Spinal cord (tissue), 10 donors: Measurements from ENCODE around the gene CCPG1. TPM values are rescaled to one million over a fixed set of nuclear protein-coding genes. Genes with fewer than 3 reads are reported as not detected.

Experiments used
- DNase-seq, 6 donors: peaks; one replicate each; pipeline versions ENCODE4 v3.0.0 to v3.0.0-alpha.2; 2013 to 2015; ENCODE audit warnings: low spot score in 6 of 6, low read depth in 4 of 6
- H3K27ac ChIP-seq: one replicate; pipeline ENCODE4 v1.5.1; 2013; ENCODE audit warnings: low read depth, low read length, control low read depth
- H3K27me3 ChIP-seq: one replicate; pipeline ENCODE4 v1.6.1; 2013; ENCODE audit warnings: low read length; ENCODE audit not compliant: control insufficient read depth, insufficient read depth
- H3K36me3 ChIP-seq: one replicate; pipeline ENCODE4 v1.6.1; 2013; ENCODE audit warnings: low read length; ENCODE audit not compliant: control insufficient read depth, insufficient read depth
- H3K4me1 ChIP-seq: one replicate; pipeline ENCODE4 v1.6.1; 2013; ENCODE audit warnings: low read length; ENCODE audit not compliant: control insufficient read depth, insufficient read depth
- H3K4me3 ChIP-seq: one replicate; pipeline ENCODE4 v1.5.1; 2013; ENCODE audit warnings: low read depth, low read length, control low read depth
- H3K9me3 ChIP-seq: one replicate; pipeline ENCODE4 v1.6.1; 2013; ENCODE audit warnings: low read length; ENCODE audit not compliant: control insufficient read depth, insufficient read depth
- WGBS: methylation state at CpG from one replicate; pipeline ENCODE4 v1.1.5; 2013; ENCODE audit warnings: missing lambda C conversion rate; ENCODE audit not compliant: insufficient coverage; 5-methylcytosine and 5-hydroxymethylcytosine counted together
- polyA plus RNA-seq, 2 donors: library from polyadenylated mRNA; unstranded; fragments of 120-200 nt; gene quantifications; one replicate each; pipeline ENCODE4 v1.2.1, GENCODE V29; 2013; ENCODE audit not compliant: insufficient read length in 2 of 2
- total RNA-seq, 2 donors: library from RNA; depleted of rRNA in 1 of 2; stranded (reverse); fragments of 120-200 nt in 1 of 2; fragments of >200 nt in 1 of 2; gene quantifications; one replicate each; pipeline versions ENCODE4 v1.2.3 to v1.2.4, GENCODE V29; 2013 to 2014
- donor health status: healthy.

CCPG1 gene
- total and polyA plus RNA-seq, 4 donors: 39.7 to 67.4 (median 54.5) TPM

GRCh38 chr15:55334371-55334770, 73.8 kb downstream of the CCPG1 start:
- H3K36me3 ChIP-seq: peaks cover 19% of the 10 kb centered on the region
- no peak overlapping the region for H3K4me3 ChIP-seq
- H3K9me3 ChIP-seq: no peaks in the 10 kb centered on the region
- DNase-seq: no peak
- H3K4me1 ChIP-seq: no peaks in the 10 kb centered on the region
- no CpG with 5 or more reads among the region's 5 CpGs for WGBS
- no peaks in the 10 kb centered on the region for H3K27me3 ChIP-seq
- no peak overlapping the region for H3K27ac ChIP-seq

GRCh38 chr15:55327387-55327786, 80.8 kb downstream of the CCPG1 start:
- no peaks in the 10 kb centered on the region for H3K4me1 ChIP-seq
- no peak for DNase-seq
- H3K27ac ChIP-seq: no peak overlapping the region
- peaks cover 15% of the 10 kb centered on the region for H3K36me3 ChIP-seq
- no peaks in the 10 kb centered on the region for H3K27me3 ChIP-seq
- WGBS: no CpG with 5 or more reads among the region's 1 CpG
- H3K9me3 ChIP-seq: no peaks in the 10 kb centered on the region
- no peak overlapping the region for H3K4me3 ChIP-seq

- no peak overlapping the region for H3K27ac ChIP-seq
- H3K27me3 ChIP-seq: no peaks in the 10 kb centered on the region
- H3K36me3 ChIP-seq: peaks cover 7% of the 10 kb centered on the region
- peaks cover 8% of the 10 kb centered on the region for H3K4me1 ChIP-seq
- 39% methylated on average over 2 of the region's 5 CpGs for WGBS
- no peak for DNase-seq
- no peaks in the 10 kb centered on the region for H3K9me3 ChIP-seq
- H3K4me3 ChIP-seq: no peak overlapping the region
Measured at GRCh38 chr15:55322467-55322866, 85.7 kb downstream of the CCPG1 start.

- no CpG with 5 or more reads among the region's 1 CpG for WGBS
- Histone ChIP-seq H3K4me3 (no peak overlapping the region), H3K27ac (no peak overlapping the region), H3K27me3 (no peaks in the 10 kb centered on the region), H3K4me1 (peaks cover 8% of the 10 kb centered on the region), H3K36me3 (peaks cover 4% of the 10 kb centered on the region), H3K9me3 (no peaks in the 10 kb centered on the region)
- no peak for DNase-seq
Measured at GRCh38 chr15:55320963-55321362, 87.2 kb downstream of the CCPG1 start.

- no CpG with 5 or more reads among the region's 2 CpGs for WGBS
- Histone ChIP-seq H3K4me1 (peaks cover 8% of the 10 kb centered on the region), H3K27me3 (no peaks in the 10 kb centered on the region), H3K4me3 (no peak overlapping the region), H3K27ac (no peak overlapping the region), H3K36me3 (no peaks in the 10 kb centered on the region), H3K9me3 (no peaks in the 10 kb centered on the region)
- DNase-seq: no peak
Measured at GRCh38 chr15:55320238-55320550, 88.0 kb downstream of the CCPG1 start.

GRCh38 chr15:55319537-55320237, 88.5 kb downstream of the CCPG1 start:
- no peaks in the 10 kb centered on the region for H3K36me3 ChIP-seq
- H3K4me1 ChIP-seq: peaks cover 8% of the 10 kb centered on the region
- DNase-seq: no peak
- H3K4me3 ChIP-seq: peak overlapping the region; percentile 97
- no peaks in the 10 kb centered on the region for H3K9me3 ChIP-seq
- WGBS: 88% methylated on average over 1 of the region's 4 CpGs
- peak overlapping the region; percentile 84 for H3K27ac ChIP-seq
- H3K27me3 ChIP-seq: no peaks in the 10 kb centered on the region

GRCh38 chr15:55318588-55319494, 89.3 kb downstream of the CCPG1 start, which contains the start of the genes PIGB and PIGBOS1:
Gene PIGB (plus strand): TSS chr15:55319222. CDS start chr15:55319251, 29 bp downstream.
Gene PIGBOS1 (minus strand): TSS chr15:55319123. CDS start chr15:55317792, 1,331 bp downstream.
- Histone ChIP-seq H3K27me3 (no peaks in the 10 kb centered on the region), H3K9me3 (no peaks in the 10 kb centered on the region), H3K4me3 (peak within 1 kb of the TSS; percentile 97), H3K36me3 (no peaks in the 10 kb centered on the region), H3K4me1 (peaks cover 8% of the 10 kb centered on the region), H3K27ac (peak within 1 kb of the TSS; percentile 84)
- 1% methylated on average over 39 of the region's 49 CpGs for WGBS
- DNase-seq: peak; percentile 67 to 96 (median 82)

Other genes with a start within 250 kb of the CCPG1 start
- 10 to 100 TPM; 81.3 to 95.5 TPM for gene RSL24D1, start 211.4 kb downstream of the CCPG1 start, total RNA-seq
- 100 to 1,000 TPM; 105 to 107 TPM for gene RSL24D1, start 211.4 kb downstream of the CCPG1 start, polyA plus RNA-seq
- gene RAB27A, start 118.5 kb downstream of the CCPG1 start, total RNA-seq: 1 to 10 TPM; 7.3 to 8.4 TPM
- gene RAB27A, start 118.5 kb downstream of the CCPG1 start, polyA plus RNA-seq: 1 to 10 TPM; 4.3 to 6.8 TPM
- gene PIGBOS1, start 89.2 kb downstream of the CCPG1 start, total RNA-seq: 10 to 100 TPM in 1 of 2 donors, 1 to 10 TPM in 1; 6.7 to 17.0 TPM
- gene PIGBOS1, start 89.2 kb downstream of the CCPG1 start, polyA plus RNA-seq: 10 to 100 TPM; 14.3 to 15.6 TPM
- 10 to 100 TPM; 11.6 to 14.8 TPM for gene PIGB, start 89.1 kb downstream of the CCPG1 start, total RNA-seq
- gene PIGB, start 89.1 kb downstream of the CCPG1 start, polyA plus RNA-seq: 10 to 100 TPM; 15.0 to 19.1 TPM
- 1 to 10 TPM; 3.9 to 6.7 TPM for gene PIERCE2, start 136 bp upstream of the CCPG1 start, total RNA-seq
- gene PIERCE2, start 136 bp upstream of the CCPG1 start, polyA plus RNA-seq: 1 to 10 TPM; 4.5 to 8.6 TPM
- 1 to 10 TPM; 6.4 to 9.4 TPM for gene DNAAF4, start 99.9 kb upstream of the CCPG1 start, total RNA-seq
- gene DNAAF4, start 99.9 kb upstream of the CCPG1 start, polyA plus RNA-seq: 1 to 10 TPM; 6.7 to 7.5 TPM
- 10 to 100 TPM; 29.3 to 33.6 TPM for gene PYGO1, start 180.0 kb upstream of the CCPG1 start, total RNA-seq
- gene PYGO1, start 180.0 kb upstream of the CCPG1 start, polyA plus RNA-seq: 10 to 100 TPM; 16.5 to 28.6 TPM